Activated naive CD8-positive, alpha-beta T cell (primary cell): ENCODE measurements around the gene NPB.

ENCODE experiments used
- H3K27ac Mint-ChIP-seq: one replicate; pipeline ENCODE4 v1.8.0; 2021; ENCODE audit warnings: mixed read lengths
- H3K27me3 Mint-ChIP-seq: one replicate; pipeline ENCODE4 v1.8.0; 2021; ENCODE audit warnings: mixed read lengths
- H3K36me3 Mint-ChIP-seq: one replicate; pipeline ENCODE4 v1.8.0; 2021; ENCODE audit warnings: mixed read lengths
- H3K4me1 Mint-ChIP-seq: one replicate; pipeline ENCODE4 v1.8.0; 2021; ENCODE audit warnings: low read depth, mixed read lengths
- H3K4me3 Mint-ChIP-seq: one replicate; pipeline ENCODE4 v1.8.0; 2021; ENCODE audit warnings: mild to moderate bottlenecking, mixed read lengths
- H3K9me3 Mint-ChIP-seq: one replicate; pipeline ENCODE4 v1.8.0; 2021; ENCODE audit warnings: low read depth, mixed read lengths

NPB gene

DNA sequence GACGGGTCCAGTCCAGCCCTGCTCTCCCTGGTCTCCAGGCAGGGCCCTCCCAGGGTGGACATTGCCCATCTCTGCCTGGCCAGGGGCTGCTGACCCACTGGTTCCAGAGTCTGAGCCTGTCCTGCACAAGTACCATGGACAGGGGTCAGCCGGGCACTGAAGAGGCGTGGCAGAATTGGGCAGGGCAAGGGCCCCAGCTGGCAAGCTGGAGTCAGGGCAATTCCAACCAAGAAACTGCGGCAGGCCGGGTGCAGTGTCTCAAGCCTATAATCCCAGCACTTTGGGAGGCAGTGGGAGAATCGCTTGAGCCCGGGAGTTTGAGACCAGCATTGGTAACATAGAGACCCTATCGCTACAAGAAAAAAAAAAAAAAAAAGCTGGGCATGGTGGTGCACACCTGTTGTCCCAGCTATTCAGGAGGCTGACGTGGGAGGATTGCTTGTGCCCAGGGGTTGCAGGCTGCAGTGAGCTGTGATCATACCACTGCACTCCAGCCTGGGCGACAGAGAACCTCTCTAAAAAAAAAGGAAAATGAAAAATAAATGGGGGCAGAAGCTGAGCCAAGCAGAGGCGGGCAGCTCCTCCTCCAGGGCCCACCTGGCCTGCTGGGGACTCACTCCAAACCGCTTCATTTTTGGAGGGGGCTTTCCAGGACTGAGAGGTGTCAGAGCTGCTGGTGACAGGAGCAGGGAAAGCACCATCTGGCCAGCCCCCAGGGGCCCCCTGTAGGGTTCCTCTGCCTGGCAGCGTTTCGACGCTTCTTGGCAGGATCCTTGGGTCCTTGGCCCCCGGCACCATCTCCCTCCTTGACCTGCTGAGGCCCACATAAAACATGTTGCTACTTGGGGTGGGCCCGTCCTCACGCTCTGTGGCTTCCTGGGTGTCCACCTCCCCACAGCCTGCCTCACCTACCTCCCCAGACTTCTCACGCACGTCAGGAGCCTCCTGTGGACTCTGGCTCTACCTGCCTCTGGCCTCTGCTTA lies 28.4 kb downstream of the NPB start:
- no peaks in the 10 kb centered on the region for H3K36me3 Mint-ChIP-seq
- H3K27ac Mint-ChIP-seq = no peak overlapping the region
- no peaks in the 10 kb centered on the region for H3K27me3 Mint-ChIP-seq
- H3K4me3 Mint-ChIP-seq = peak overlapping the region; percentile 35
- H3K9me3 Mint-ChIP-seq = no peaks in the 10 kb centered on the region
- H3K4me1 Mint-ChIP-seq = peaks cover 23% of the 10 kb centered on the region

GRCh38 chr17:81931189-81931556 lies 29.1 kb downstream of the NPB start:
- H3K27ac Mint-ChIP-seq = no peak overlapping the region
- no peaks in the 10 kb centered on the region for H3K27me3 Mint-ChIP-seq
- peak overlapping the region; percentile 35 for H3K4me3 Mint-ChIP-seq

GRCh38 chr17:81931557-81932332 lies 29.7 kb downstream of the NPB start:
- no peak overlapping the region for H3K27ac Mint-ChIP-seq
- peaks cover 17% of the 10 kb centered on the region for H3K4me1 Mint-ChIP-seq
- no peaks in the 10 kb centered on the region for H3K9me3 Mint-ChIP-seq
- no peaks in the 10 kb centered on the region for H3K36me3 Mint-ChIP-seq
- H3K27me3 Mint-ChIP-seq = no peaks in the 10 kb centered on the region
- no peak overlapping the region for H3K4me3 Mint-ChIP-seq

More at GRCh38 chr17:81931189-81931556, 29.1 kb downstream of the NPB start:
- Mint-ChIP-seq H3K36me3 (no peaks in the 10 kb centered on the region), H3K4me1 (peaks cover 22% of the 10 kb centered on the region), H3K9me3 (no peaks in the 10 kb centered on the region)

DNA sequence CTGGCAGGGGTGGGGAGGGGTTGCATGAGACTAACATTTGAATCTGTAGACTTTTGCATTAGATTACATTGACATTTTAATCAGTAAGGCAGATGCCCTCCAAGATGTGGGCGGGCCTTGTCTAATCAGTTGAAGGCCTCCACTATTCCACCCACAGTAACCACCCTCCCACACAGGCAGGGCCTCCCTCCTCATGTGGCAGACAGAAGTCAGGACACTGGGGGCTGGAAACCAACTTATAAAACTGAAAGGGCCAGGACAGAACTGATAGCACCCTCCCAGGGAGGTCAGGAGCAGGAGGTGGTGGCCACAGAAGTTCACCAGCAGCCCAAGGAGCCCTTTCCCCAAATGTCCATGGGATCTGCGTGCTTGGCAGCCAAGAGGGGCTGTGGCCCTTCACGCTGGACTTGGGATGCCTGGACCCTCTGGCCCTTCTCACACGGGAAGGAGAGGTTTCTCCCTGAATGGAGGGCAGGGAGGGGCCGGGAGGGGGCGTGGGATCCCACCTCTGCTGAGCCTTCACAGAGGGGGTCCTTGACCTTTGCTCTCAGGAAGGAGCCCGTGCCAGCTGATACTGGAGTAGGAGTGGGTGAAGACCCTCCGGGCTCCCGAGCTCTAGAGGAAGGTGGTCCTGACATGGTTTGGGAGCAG lies 30.4 kb downstream of the NPB start:
- no peak overlapping the region for H3K4me3 Mint-ChIP-seq
- no peaks in the 10 kb centered on the region for H3K9me3 Mint-ChIP-seq
- H3K27ac Mint-ChIP-seq = no peak overlapping the region
- H3K36me3 Mint-ChIP-seq = no peaks in the 10 kb centered on the region
- peaks cover 18% of the 10 kb centered on the region for H3K4me1 Mint-ChIP-seq
- no peaks in the 10 kb centered on the region for H3K27me3 Mint-ChIP-seq

- Mint-ChIP-seq H3K36me3 (no peaks in the 10 kb centered on the region), H3K27ac (no peak overlapping the region), H3K9me3 (no peaks in the 10 kb centered on the region), H3K27me3 (no peaks in the 10 kb centered on the region), H3K4me1 (peaks cover 22% of the 10 kb centered on the region), H3K4me3 (no peak overlapping the region)
Measured at GRCh38 chr17:81933178-81933699, 31.2 kb downstream of the NPB start.

DNA sequence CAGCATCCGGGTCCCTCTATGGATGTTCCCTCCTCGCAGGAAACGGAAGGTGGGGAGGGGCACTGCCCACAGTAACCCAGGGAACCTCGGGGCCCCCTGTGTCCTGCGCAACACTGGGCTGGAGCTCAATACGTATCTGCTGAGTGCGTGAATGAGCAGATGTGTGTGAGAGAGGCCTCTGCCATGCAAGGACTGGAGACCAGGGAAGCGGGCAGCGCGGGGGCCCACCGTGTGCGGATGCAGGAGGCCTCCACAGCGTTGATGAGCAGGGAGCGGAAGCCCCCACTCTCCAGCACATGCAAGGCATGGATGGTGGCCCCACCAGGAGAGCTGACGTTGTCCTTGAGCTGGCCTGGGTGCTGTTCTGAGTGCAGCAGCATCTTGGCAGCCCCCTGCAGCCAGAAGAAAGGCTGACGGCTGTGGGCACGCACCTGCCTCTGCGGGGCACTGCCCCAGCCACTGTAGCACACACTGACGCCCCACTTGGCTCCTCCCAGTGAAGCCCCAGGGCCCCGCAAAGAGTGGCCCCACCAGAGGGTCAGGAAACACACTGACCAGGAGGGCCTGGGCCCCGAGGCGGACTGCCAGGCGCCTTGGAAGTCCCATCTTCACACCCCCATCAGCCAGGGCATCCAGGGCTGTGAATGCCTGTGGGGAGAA lies 32.2 kb downstream of the NPB start:
- Mint-ChIP-seq H3K4me3 (no peak overlapping the region), H3K9me3 (no peaks in the 10 kb centered on the region), H3K36me3 (no peaks in the 10 kb centered on the region), H3K27ac (no peak overlapping the region), H3K4me1 (peaks cover 22% of the 10 kb centered on the region), H3K27me3 (no peaks in the 10 kb centered on the region)

DNA sequence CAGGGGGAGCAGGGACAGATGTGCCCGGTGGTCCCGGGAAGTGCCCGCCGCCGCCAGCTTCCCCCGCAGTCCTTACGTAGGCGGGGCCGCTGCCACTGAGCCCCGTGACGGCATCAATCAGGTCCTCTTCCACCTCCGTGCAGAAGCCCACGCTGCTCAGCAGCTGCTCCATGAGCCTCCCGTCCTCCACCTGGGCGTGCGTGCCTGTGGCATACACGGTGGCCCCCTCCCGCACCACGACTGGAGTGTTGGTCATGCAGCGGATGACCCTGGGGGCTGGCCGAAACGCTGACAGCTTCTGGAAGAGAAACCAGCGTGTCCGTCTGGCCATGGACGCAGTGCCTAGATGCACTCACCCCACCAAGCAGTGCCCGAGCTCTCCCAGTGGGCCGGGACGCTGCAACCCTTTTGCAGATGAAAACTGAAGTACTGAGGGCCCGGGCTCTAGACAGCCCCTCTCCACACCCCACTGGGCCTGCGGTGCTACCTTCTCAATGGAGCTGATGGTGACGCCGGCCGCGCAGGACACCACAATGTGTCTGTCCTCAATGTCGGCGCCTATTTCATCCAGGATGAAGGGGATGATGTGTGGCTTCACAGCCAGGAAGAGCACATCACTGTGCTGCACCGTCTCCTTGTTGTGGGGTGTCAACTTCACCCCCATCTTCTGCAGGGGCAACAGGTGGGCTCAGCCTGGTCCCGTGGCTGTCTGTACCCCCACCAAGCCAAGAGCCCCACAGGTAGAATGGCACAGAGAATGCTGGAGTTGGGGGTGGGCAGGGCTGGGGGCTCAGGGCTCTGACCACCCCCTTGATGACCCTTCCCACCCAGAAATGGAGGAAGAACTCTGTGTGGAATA lies 33.0 kb downstream of the NPB start:
- H3K4me1 Mint-ChIP-seq = peaks cover 22% of the 10 kb centered on the region

DNA sequence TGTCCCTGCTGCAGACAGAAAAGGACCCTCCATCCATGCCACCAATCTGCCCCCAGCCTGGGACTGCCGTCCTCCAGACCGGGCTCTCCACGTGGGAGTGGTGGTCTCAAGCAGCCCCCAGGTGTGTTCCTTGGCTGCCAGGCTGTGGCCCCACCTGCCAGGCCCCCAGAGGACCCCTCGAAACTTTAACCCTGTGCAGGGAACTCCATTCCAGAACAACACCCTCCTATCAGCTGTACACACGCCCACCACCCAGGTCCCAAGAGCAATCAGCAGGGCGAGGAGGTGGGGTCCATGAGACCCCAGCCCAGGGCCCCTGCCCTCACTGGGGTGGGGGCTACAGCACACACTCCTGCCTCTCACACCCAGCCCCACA lies 33.7 kb downstream of the NPB start:
- Mint-ChIP-seq H3K27ac (no peak overlapping the region), H3K4me3 (peak overlapping the region; percentile 88), H3K27me3 (no peaks in the 10 kb centered on the region)

More for the DNA sequence above, 33.0 kb downstream of the NPB start:
- no peaks in the 10 kb centered on the region for H3K9me3 Mint-ChIP-seq
- H3K27ac Mint-ChIP-seq = no peak overlapping the region
- peak overlapping the region; percentile 88 for H3K4me3 Mint-ChIP-seq
- no peaks in the 10 kb centered on the region for H3K36me3 Mint-ChIP-seq
- no peaks in the 10 kb centered on the region for H3K27me3 Mint-ChIP-seq

DNA sequence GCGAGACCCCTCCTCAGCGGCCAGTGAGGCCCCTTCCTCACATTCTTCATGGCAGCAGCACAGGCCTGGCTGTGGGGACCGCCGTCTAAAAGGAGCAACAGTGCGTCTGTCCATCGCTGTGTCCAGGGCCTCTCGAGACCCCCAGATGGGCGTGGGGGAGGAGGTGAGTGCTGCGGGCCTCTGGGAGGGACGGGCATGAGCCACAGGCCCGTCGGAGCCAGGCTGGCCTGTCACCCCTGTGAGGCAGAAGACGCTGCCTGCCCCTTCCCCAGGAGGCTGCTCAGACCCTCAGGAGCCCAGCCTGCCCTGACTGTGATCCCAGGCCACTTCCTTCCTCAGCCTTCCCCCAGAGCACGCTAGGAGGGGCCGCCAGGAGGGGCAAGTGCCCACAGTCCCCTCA lies 37.2 kb downstream of the NPB start:
- Mint-ChIP-seq H3K4me3 (no peak overlapping the region), H3K27ac (no peak overlapping the region), H3K9me3 (no peaks in the 10 kb centered on the region), H3K36me3 (no peaks in the 10 kb centered on the region), H3K27me3 (no peaks in the 10 kb centered on the region), H3K4me1 (peaks cover 10% of the 10 kb centered on the region)

More for the DNA sequence above, 33.7 kb downstream of the NPB start:
- no peaks in the 10 kb centered on the region for H3K9me3 Mint-ChIP-seq
- no peaks in the 10 kb centered on the region for H3K36me3 Mint-ChIP-seq
- H3K4me1 Mint-ChIP-seq = peaks cover 22% of the 10 kb centered on the region

GRCh38 chr17:81939881-81940385 lies 37.9 kb downstream of the NPB start:
- H3K36me3 Mint-ChIP-seq = no peaks in the 10 kb centered on the region
- H3K4me3 Mint-ChIP-seq = no peak overlapping the region
- no peaks in the 10 kb centered on the region for H3K27me3 Mint-ChIP-seq
- H3K4me1 Mint-ChIP-seq = peaks cover 10% of the 10 kb centered on the region
- no peaks in the 10 kb centered on the region for H3K9me3 Mint-ChIP-seq
- no peak overlapping the region for H3K27ac Mint-ChIP-seq

- no peak overlapping the region for H3K27ac Mint-ChIP-seq
- H3K9me3 Mint-ChIP-seq = no peaks in the 10 kb centered on the region
- no peaks in the 10 kb centered on the region for H3K36me3 Mint-ChIP-seq
- H3K4me3 Mint-ChIP-seq = no peak overlapping the region
- no peaks in the 10 kb centered on the region for H3K27me3 Mint-ChIP-seq
- peaks cover 7% of the 10 kb centered on the region for H3K4me1 Mint-ChIP-seq
Measured at GRCh38 chr17:81940538-81941483, 38.8 kb downstream of the NPB start.

- H3K4me3 Mint-ChIP-seq = no peak overlapping the region
- H3K36me3 Mint-ChIP-seq = no peaks in the 10 kb centered on the region
- H3K27ac Mint-ChIP-seq = no peak overlapping the region
- H3K9me3 Mint-ChIP-seq = no peaks in the 10 kb centered on the region
- peaks cover 5% of the 10 kb centered on the region for H3K4me1 Mint-ChIP-seq
- H3K27me3 Mint-ChIP-seq = no peaks in the 10 kb centered on the region
Measured at GRCh38 chr17:81941484-81942166, 39.6 kb downstream of the NPB start.
